Measurements from ENCODE around the gene CYP20A1. TPM values are rescaled to one million over a fixed set of nuclear protein-coding genes. Genes with fewer than 3 reads are reported as not detected.
"Not testable (repeated sequence)": the region's sequence is repeated elsewhere in the genome, so short reads cannot be mapped to it uniquely, and the experiment has no call there.

CYP20A1 gene
- total RNA-seq, 4 donors from 2014 or later: 30.5 to 45.1 (median 32.6) TPM

DNA sequence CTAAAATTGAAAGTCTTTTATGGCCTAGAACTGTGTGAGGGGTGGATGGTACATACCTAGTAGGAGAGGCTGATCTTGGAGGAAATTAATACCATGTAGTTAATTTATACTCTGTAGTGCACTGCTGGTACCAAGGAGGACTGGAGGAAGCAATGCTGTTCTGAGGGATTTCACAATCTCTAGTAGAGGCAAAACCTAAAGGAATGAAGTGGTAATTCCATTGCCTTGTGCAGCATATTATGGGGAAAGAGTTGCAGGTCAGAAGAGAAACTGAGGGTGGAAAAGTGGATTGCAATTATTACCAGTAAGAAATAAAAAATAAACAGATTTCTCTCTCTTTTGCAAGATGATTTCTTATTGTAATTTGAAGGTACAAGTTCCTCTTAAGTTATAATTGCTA is 91.6 kb downstream of the CYP20A1 start:
- H3K4me3 ChIP-seq: no peak overlapping the region
- TF ChIP-seq POLR2A (IDR thresholded peaks at IDR 0.05) (no peak), EP300 (IDR thresholded peaks at IDR 0.05) (no peak), POLR2AphosphoS5 (IDR thresholded peaks at IDR 0.05) (no peak)
- TF ChIP-seq, protein P1, sequence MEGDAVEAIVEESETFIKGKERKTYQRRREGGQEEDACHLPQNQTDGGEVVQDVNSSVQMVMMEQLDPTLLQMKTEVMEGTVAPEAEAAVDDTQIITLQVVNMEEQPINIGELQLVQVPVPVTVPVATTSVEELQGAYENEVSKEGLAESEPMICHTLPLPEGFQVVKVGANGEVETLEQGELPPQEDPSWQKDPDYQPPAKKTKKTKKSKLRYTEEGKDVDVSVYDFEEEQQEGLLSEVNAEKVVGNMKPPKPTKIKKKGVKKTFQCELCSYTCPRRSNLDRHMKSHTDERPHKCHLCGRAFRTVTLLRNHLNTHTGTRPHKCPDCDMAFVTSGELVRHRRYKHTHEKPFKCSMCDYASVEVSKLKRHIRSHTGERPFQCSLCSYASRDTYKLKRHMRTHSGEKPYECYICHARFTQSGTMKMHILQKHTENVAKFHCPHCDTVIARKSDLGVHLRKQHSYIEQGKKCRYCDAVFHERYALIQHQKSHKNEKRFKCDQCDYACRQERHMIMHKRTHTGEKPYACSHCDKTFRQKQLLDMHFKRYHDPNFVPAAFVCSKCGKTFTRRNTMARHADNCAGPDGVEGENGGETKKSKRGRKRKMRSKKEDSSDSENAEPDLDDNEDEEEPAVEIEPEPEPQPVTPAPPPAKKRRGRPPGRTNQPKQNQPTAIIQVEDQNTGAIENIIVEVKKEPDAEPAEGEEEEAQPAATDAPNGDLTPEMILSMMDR (IDR thresholded peaks at IDR 0.05): no peak
- H3K27me3 ChIP-seq: no peaks in the 10 kb centered on the region
- H3K9me3 ChIP-seq: no peaks in the 10 kb centered on the region
- peaks cover 0 to 29% (median 9%) of the 10 kb centered on the region in 3 donors for H3K4me1 ChIP-seq
- H3K36me3 ChIP-seq: no peaks in the 10 kb centered on the region
- H3K27ac ChIP-seq: no peak overlapping the region
- no peak for ATAC-seq

DNA sequence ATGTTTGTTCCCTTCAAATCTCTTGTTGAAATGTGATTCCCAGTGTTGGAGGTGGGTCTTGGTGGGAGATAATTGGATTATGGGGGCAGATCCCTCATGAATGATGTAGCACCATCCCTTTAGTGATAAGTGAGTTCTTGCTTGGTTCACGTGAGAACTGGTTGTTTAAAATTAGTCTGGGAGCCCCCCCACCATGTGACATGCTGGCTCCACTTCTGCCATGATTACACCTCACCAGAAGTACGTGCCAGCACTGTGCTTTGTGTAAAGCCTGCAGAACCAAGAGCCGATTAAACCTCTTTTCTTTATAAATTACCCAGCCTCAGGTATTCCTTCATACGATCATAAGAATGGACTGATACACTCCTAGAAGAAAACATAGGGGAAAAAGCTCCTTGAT is 99.5 kb downstream of the CYP20A1 start:
- Histone ChIP-seq H3K9me3 (no peaks in the 10 kb centered on the region), H3K27me3 (no peaks in the 10 kb centered on the region), H3K36me3 (no peaks in the 10 kb centered on the region), H3K4me3 (no peak overlapping the region), H3K27ac (no peak overlapping the region), H3K4me1 (peaks cover 0 to 17% (median 0%) of the 10 kb centered on the region in 3 donors)
- 57 to 59% methylated on average over 1 to 3 of the region's 4 CpGs for WGBS, 2 donors (ENCODE audit: low coverage in 1 of 2)
- TF ChIP-seq EP300 (IDR thresholded peaks at IDR 0.05) (no peak), POLR2AphosphoS5 (IDR thresholded peaks at IDR 0.05) (no peak), POLR2A (IDR thresholded peaks at IDR 0.05) (no peak)
- TF ChIP-seq, protein P1 (IDR thresholded peaks at IDR 0.05): no peak
- ATAC-seq: no peak

DNA sequence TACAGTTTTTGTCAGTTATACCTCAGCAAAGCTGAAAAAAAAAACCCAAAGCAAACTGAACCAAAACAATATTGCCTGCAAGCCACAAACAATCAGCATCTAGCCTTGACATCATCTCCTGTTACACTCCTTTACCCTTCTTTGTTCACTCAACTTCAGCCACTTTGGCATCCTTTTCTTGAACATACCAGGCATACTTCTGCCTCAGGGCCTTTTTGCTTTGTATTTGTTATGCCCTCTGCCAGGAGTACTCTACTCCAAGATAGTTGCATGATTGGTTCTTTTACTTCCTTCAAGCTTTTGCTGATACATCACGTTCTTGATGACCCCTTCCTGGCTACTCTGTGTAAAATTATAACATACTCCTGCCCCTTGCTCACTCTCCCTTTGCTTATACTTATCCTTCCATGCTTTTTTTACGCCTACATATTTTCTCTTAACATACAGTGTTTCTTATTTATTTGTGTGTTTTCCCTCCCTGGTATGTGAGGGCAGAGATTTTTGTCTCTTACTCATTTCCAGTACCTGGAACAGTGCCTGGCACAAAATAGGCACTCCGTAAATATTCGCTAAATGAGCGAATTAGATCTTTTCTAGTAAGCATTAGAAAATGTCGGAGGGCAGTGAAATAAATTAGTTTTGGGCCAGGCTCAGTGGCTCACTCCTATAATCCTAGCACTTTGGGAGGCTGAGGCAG is 102.1 kb downstream of the CYP20A1 start:
- no peaks in the 10 kb centered on the region for H3K9me3 ChIP-seq
- no peak for ATAC-seq
- WGBS, 2 donors (ENCODE audit: low coverage in 1 of 2): 76 to 92% methylated on average over 5 to 6 of the region's 6 CpGs
- H3K4me3 ChIP-seq: no peak overlapping the region
- peaks cover 0 to 17% (median 0%) of the 10 kb centered on the region in 3 donors for H3K4me1 ChIP-seq
- no peak for TF ChIP-seq POLR2A (IDR thresholded peaks at IDR 0.05)
- no peak for TF ChIP-seq EP300 (IDR thresholded peaks at IDR 0.05)
- TF ChIP-seq, protein P1 (IDR thresholded peaks at IDR 0.05): no peak
- TF ChIP-seq POLR2AphosphoS5 (IDR thresholded peaks at IDR 0.05): no peak
- peak overlapping the region in 3 of 4 donors; percentile 1 to 20 (median 14) for H3K27ac ChIP-seq
- H3K36me3 ChIP-seq: peaks cover 0 to 16% of the 10 kb centered on the region in 2 donors
- H3K27me3 ChIP-seq: no peaks in the 10 kb centered on the region

DNA sequence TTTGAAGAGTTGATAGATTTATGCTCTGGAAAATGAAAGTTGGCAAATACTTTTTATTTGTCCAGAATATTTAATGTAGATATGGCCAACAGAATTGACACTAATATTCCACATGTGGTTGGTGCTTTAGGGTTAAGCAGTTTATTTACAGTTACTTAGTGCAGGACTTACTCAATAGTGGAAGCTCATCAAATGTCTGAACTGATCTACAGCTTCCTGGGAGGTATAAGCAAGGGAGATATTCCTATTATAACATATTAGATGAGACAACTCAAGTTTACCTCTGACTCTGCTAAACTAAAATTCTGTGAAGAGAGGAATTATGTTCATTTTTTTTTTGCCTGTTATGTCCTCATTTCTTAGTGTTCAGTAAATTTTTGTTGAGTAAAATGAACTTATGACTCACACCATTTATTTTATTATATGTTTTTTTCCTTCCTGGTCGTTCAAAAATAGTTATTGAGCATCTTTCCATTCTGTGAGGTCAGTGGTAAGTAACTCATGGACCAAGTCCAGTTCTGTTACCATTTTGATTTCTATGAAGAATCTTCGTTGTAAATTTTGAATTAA is 103.0 kb downstream of the CYP20A1 start:
- Histone ChIP-seq H3K27ac (no peak overlapping the region), H3K36me3 (peaks cover 0 to 16% of the 10 kb centered on the region in 2 donors), H3K4me3 (no peak overlapping the region), H3K4me1 (peaks cover 0 to 17% (median 0%) of the 10 kb centered on the region in 3 donors), H3K27me3 (no peaks in the 10 kb centered on the region), H3K9me3 (no peaks in the 10 kb centered on the region)
- TF ChIP-seq EP300 (IDR thresholded peaks at IDR 0.05) (no peak), POLR2A (IDR thresholded peaks at IDR 0.05) (no peak), POLR2AphosphoS5 (IDR thresholded peaks at IDR 0.05) (no peak)
- TF ChIP-seq, protein P1 (IDR thresholded peaks at IDR 0.05): no peak
- 65 to 67% methylated on average over 2 of the region's 2 CpGs for WGBS, 2 donors (ENCODE audit: low coverage in 1 of 2)
- no peak for ATAC-seq

DNA sequence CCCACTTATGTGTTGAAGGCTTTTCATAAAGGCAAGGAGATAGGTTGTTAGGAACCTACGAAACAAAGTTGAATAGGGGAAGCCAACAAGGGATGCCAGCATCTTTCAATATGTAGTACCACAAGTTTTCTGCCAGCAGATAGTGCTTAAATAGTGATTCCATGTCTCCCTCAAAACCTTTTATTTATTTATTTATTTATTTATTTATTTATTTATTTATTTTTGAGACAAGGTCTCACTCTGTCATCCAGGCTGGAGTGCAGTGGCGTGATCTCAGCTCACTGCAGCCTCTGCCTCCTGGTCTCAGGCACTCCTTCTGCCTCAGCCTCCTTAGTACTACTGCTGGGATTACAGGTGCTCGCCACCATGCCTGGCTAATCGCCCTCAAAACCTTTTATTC is 103.6 kb downstream of the CYP20A1 start:
- H3K27ac ChIP-seq: not testable (repeated sequence)

More for the DNA sequence above, 103.6 kb downstream of the CYP20A1 start:
- not testable (repeated sequence) for H3K27me3 ChIP-seq, H3K9me3 ChIP-seq, ATAC-seq, H3K4me3 ChIP-seq
- H3K36me3 ChIP-seq: peaks cover 0 to 16% of the 10 kb centered on the region in 2 donors
- peaks cover 0 to 21% (median 0%) of the 10 kb centered on the region in 3 donors for H3K4me1 ChIP-seq
- WGBS, 2 donors (ENCODE audit: low coverage in 1 of 2): 100% methylated on average over 3 to 4 of the region's 4 CpGs
